CD4-positive, CD25-positive, alpha-beta regulatory T cell (primary cell): ENCODE data around the gene KIF1C. TPM values are rescaled to one million over a fixed set of nuclear protein-coding genes. Genes with fewer than 3 reads are reported as not detected.
"Not testable (repeated sequence)": the region's sequence is repeated elsewhere in the genome, so short reads cannot be mapped to it uniquely, and the experiment has no call there.

Experiments used
- ATAC-seq, 2 donors: fragments of 150-1000 bp; cut with Tn5 transposase; one replicate each; pipeline ENCODE4 v1.10.0; 2021; ENCODE audit warnings: low read depth in 2 of 2, moderate number of reproducible peaks in 2 of 2, moderate library complexity in 1 of 2
- DNase-seq, 3 donors: peaks; one replicate each; pipeline versions ENCODE4 v3.0.0 to v3.0.0-alpha.2; 2012 to 2022; ENCODE audit warnings: mixed read lengths in 1 of 3
- H3K27ac ChIP-seq: one replicate; pipeline ENCODE4 v1.7.0; 2013; ENCODE audit warnings: mild to moderate bottlenecking, low read length; ENCODE audit not compliant: insufficient read depth, poor library complexity, severe bottlenecking
- H3K27me3 ChIP-seq: one replicate; pipeline ENCODE4 v1.7.0; 2013; ENCODE audit warnings: low read length; ENCODE audit not compliant: control insufficient read depth, insufficient read depth
- H3K36me3 ChIP-seq: one replicate; pipeline ENCODE4 v1.7.0; 2013; ENCODE audit warnings: mild to moderate bottlenecking, low read length, moderate library complexity; ENCODE audit not compliant: control insufficient read depth, insufficient read depth
- H3K4me1 ChIP-seq: 2 replicates; pipeline ENCODE4 v1.7.0; 2013; ENCODE audit warnings: mild to moderate bottlenecking, low read length; ENCODE audit not compliant: insufficient read depth, control insufficient read depth, poor library complexity, severe bottlenecking
- H3K4me3 ChIP-seq: one replicate; pipeline ENCODE4 v1.7.0; 2013; ENCODE audit warnings: low read depth, mild to moderate bottlenecking, low read length, moderate library complexity
- H3K9me3 ChIP-seq, 2 experiments: 1 replicate in 1 of 2; 2 replicates in 1 of 2; pipeline ENCODE4 v1.7.0; 2013; ENCODE audit warnings: low read length in 2 of 2, mild to moderate bottlenecking in 1 of 2, moderate library complexity in 1 of 2; ENCODE audit not compliant: control insufficient read depth in 2 of 2
- H3K27ac Mint-ChIP-seq, 3 donors: one replicate each; pipeline ENCODE4 v1.8.0; 2020 to 2022; ENCODE audit warnings: mild to moderate bottlenecking in 3 of 3, mixed read lengths in 3 of 3, moderate library complexity in 2 of 3
- H3K27me3 Mint-ChIP-seq: one replicate; pipeline ENCODE4 v1.8.0; 2022; ENCODE audit warnings: mild to moderate bottlenecking, mixed read lengths
- H3K36me3 Mint-ChIP-seq: one replicate; pipeline ENCODE4 v1.8.0; 2020; ENCODE audit warnings: mixed read lengths
- H3K4me1 Mint-ChIP-seq, 4 donors: one replicate each; pipeline ENCODE4 v1.8.0; 2020 to 2022; ENCODE audit warnings: mixed read lengths in 4 of 4, mild to moderate bottlenecking in 1 of 4
- H3K4me3 Mint-ChIP-seq, 4 donors: one replicate each; pipeline ENCODE4 v1.8.0; 2020 to 2022; ENCODE audit warnings: mild to moderate bottlenecking in 4 of 4, mixed read lengths in 4 of 4, moderate library complexity in 3 of 4
- H3K9me3 Mint-ChIP-seq, 7 donors: one replicate each; pipeline ENCODE4 v1.8.0; 2020 to 2022; ENCODE audit warnings: mixed read lengths in 7 of 7, mild to moderate bottlenecking in 3 of 7, moderate library complexity in 2 of 7
- polyA plus RNA-seq, 4 donors: library from polyadenylated mRNA; unstranded; fragments of 300-500 nt; fragmentation: Illumina TruSeq; gene quantifications; one replicate each; pipeline ENCODE4 v1.2.3, GENCODE V29; 2021
- total RNA-seq: library from RNA; stranded (reverse); gene quantifications from one replicate; pipeline ENCODE4 v1.2.3, GENCODE V29; 2022

The KIF1C gene
- total and polyA plus RNA-seq, 5 donors from 2014 or later = 2.6 to 22.9 (median 4.2) TPM

GRCh38 chr17:5030168-5030567 is 32.4 kb downstream of the KIF1C start:
- peak overlapping the region; percentile 55 for H3K27ac ChIP-seq
- not testable (repeated sequence) for H3K4me3 ChIP-seq, H3K36me3 Mint-ChIP-seq, DNase-seq, H3K9me3 ChIP-seq, H3K27me3 Mint-ChIP-seq, H3K9me3 Mint-ChIP-seq, H3K36me3 ChIP-seq, ATAC-seq, H3K27me3 ChIP-seq
- peak overlapping the region in 2 of 4 donors; percentile 88 to 89 for H3K4me3 Mint-ChIP-seq
- H3K27ac Mint-ChIP-seq = peak overlapping the region in 1 of 3 donors; percentile 82
- H3K4me1 ChIP-seq = peaks cover 26% of the 10 kb centered on the region
- peaks cover 3 to 35% (median 17%) of the 10 kb centered on the region in 4 donors for H3K4me1 Mint-ChIP-seq

- peak overlapping the region; percentile 87 for H3K4me3 ChIP-seq
- peak overlapping the region; percentile 55 for H3K27ac ChIP-seq
Observed at GRCh38 chr17:5031365-5032082, 33.8 kb downstream of the KIF1C start.

GRCh38 chr17:5032865-5033264 is 35.1 kb downstream of the KIF1C start:
- no peaks in the 10 kb centered on the region for H3K36me3 Mint-ChIP-seq
- Histone ChIP-seq H3K9me3 (no peaks in the 10 kb centered on the region), H3K4me3 (no peak overlapping the region), H3K27me3 (no peaks in the 10 kb centered on the region), H3K4me1 (peaks cover 31% of the 10 kb centered on the region), H3K27ac (no peak overlapping the region), H3K36me3 (no peaks in the 10 kb centered on the region)
- H3K9me3 Mint-ChIP-seq = no peaks in the 10 kb centered on the region
- no peaks in the 10 kb centered on the region for H3K27me3 Mint-ChIP-seq
- peak overlapping the region in 1 of 4 donors; percentile 66 for H3K4me3 Mint-ChIP-seq
- DNase-seq (no peak), ATAC-seq (no peak)
- peaks cover 3 to 35% (median 18%) of the 10 kb centered on the region in 4 donors for H3K4me1 Mint-ChIP-seq
- peak overlapping the region in 2 of 3 donors; percentile 36 to 61 for H3K27ac Mint-ChIP-seq

More at GRCh38 chr17:5031365-5032082, 33.8 kb downstream of the KIF1C start:
- no peaks in the 10 kb centered on the region for H3K9me3 Mint-ChIP-seq
- no peaks in the 10 kb centered on the region for H3K36me3 ChIP-seq
- peaks cover 3 to 35% (median 17%) of the 10 kb centered on the region in 4 donors for H3K4me1 Mint-ChIP-seq
- H3K27me3 ChIP-seq = no peaks in the 10 kb centered on the region
- no peaks in the 10 kb centered on the region for H3K9me3 ChIP-seq
- H3K4me1 ChIP-seq = peaks cover 31% of the 10 kb centered on the region
- H3K4me3 Mint-ChIP-seq = peak overlapping the region; percentile 88 to 95 (median 90)
- no peaks in the 10 kb centered on the region for H3K36me3 Mint-ChIP-seq
- peak overlapping the region; percentile 82 to 96 (median 92) for H3K27ac Mint-ChIP-seq
- H3K27me3 Mint-ChIP-seq = no peaks in the 10 kb centered on the region
- ATAC-seq = peak; percentile 74 to 76
- peak; percentile 71 to 89 (median 82) for DNase-seq

- no peaks in the 10 kb centered on the region for H3K36me3 Mint-ChIP-seq
- Histone ChIP-seq H3K27ac (no peak overlapping the region), H3K4me3 (no peak overlapping the region), H3K36me3 (no peaks in the 10 kb centered on the region), H3K4me1 (peaks cover 31% of the 10 kb centered on the region), H3K27me3 (no peaks in the 10 kb centered on the region), H3K9me3 (no peaks in the 10 kb centered on the region)
- DNase-seq (no peak), ATAC-seq (no peak)
- no peaks in the 10 kb centered on the region for H3K27me3 Mint-ChIP-seq
- peaks cover 3 to 35% (median 16%) of the 10 kb centered on the region in 4 donors for H3K4me1 Mint-ChIP-seq
- H3K9me3 Mint-ChIP-seq = no peaks in the 10 kb centered on the region
- peak overlapping the region in 2 of 3 donors; percentile 36 to 61 for H3K27ac Mint-ChIP-seq
- H3K4me3 Mint-ChIP-seq = no peak overlapping the region
Observed at GRCh38 chr17:5033352-5034015, 35.7 kb downstream of the KIF1C start.

- Histone ChIP-seq H3K27ac (no peak overlapping the region), H3K9me3 (no peaks in the 10 kb centered on the region), H3K27me3 (no peaks in the 10 kb centered on the region), H3K4me1 (peaks cover 31% of the 10 kb centered on the region), H3K4me3 (no peak overlapping the region), H3K36me3 (no peaks in the 10 kb centered on the region)
- Mint-ChIP-seq H3K9me3 (no peaks in the 10 kb centered on the region), H3K4me1 (peaks cover 3 to 35% (median 16%) of the 10 kb centered on the region in 4 donors), H3K36me3 (no peaks in the 10 kb centered on the region), H3K27me3 (no peaks in the 10 kb centered on the region), H3K4me3 (no peak overlapping the region), H3K27ac (no peak overlapping the region)
- no peak for DNase-seq
- ATAC-seq = no peak
Observed at GRCh38 chr17:5034063-5034462, 36.3 kb downstream of the KIF1C start.

GRCh38 chr17:5034651-5035050 is 36.9 kb downstream of the KIF1C start:
- ATAC-seq (no peak), DNase-seq (no peak)
- Histone ChIP-seq H3K27ac (no peak overlapping the region), H3K4me3 (no peak overlapping the region), H3K36me3 (no peaks in the 10 kb centered on the region), H3K4me1 (peaks cover 31% of the 10 kb centered on the region), H3K9me3 (no peaks in the 10 kb centered on the region), H3K27me3 (no peaks in the 10 kb centered on the region)
- Mint-ChIP-seq H3K4me1 (peaks cover 3 to 34% (median 17%) of the 10 kb centered on the region in 4 donors), H3K36me3 (no peaks in the 10 kb centered on the region), H3K9me3 (no peaks in the 10 kb centered on the region), H3K27me3 (no peaks in the 10 kb centered on the region), H3K4me3 (no peak overlapping the region), H3K27ac (no peak overlapping the region)

- H3K27me3 Mint-ChIP-seq = no peaks in the 10 kb centered on the region
- Histone ChIP-seq H3K27me3 (no peaks in the 10 kb centered on the region), H3K36me3 (no peaks in the 10 kb centered on the region), H3K9me3 (no peaks in the 10 kb centered on the region), H3K4me3 (no peak within 1 kb of the TSS), H3K27ac (no peak within 1 kb of the TSS), H3K4me1 (peaks cover 28% of the 10 kb centered on the region)
- DNase-seq = no peak
- peaks cover 3 to 34% (median 18%) of the 10 kb centered on the region in 4 donors for H3K4me1 Mint-ChIP-seq
- peak within 1 kb of the TSS in 1 of 4 donors; percentile 7 for H3K4me3 Mint-ChIP-seq
- H3K27ac Mint-ChIP-seq = no peak within 1 kb of the TSS
- H3K36me3 Mint-ChIP-seq = no peaks in the 10 kb centered on the region
- no peak for ATAC-seq
- H3K9me3 Mint-ChIP-seq = no peaks in the 10 kb centered on the region
Observed at GRCh38 chr17:5035315-5035714, 37.6 kb downstream of the KIF1C start, which contains the start of gene SLC52A1. SLC52A1 (minus strand) TSS chr17:5035426; CDS start chr17:5034606, 820 bp downstream.
